Right kidney (tissue), 1 donor: ENCODE data around the gene ABI1.

ENCODE experiments used
- DNase-seq: peaks from one replicate; pipeline ENCODE4 v3.0.0-alpha.2; 2016

The ABI1 gene

GRCh38 chr10:26714415-26715136 lies 146.2 kb downstream of the ABI1 start:
- DNase-seq: no peak

GRCh38 chr10:26711324-26711723 lies 149.4 kb downstream of the ABI1 start:
- no peak for DNase-seq

GRCh38 chr10:26706936-26707335 lies 153.8 kb downstream of the ABI1 start:
- no peak for DNase-seq

GRCh38 chr10:26706206-26706605 lies 154.6 kb downstream of the ABI1 start:
- no peak for DNase-seq

GRCh38 chr10:26703974-26704373 lies 156.8 kb downstream of the ABI1 start:
- DNase-seq: no peak

- no peak for DNase-seq
These were observed 157.7 kb downstream of the ABI1 start for GRCh38 chr10:26703096-26703495.

DNA sequence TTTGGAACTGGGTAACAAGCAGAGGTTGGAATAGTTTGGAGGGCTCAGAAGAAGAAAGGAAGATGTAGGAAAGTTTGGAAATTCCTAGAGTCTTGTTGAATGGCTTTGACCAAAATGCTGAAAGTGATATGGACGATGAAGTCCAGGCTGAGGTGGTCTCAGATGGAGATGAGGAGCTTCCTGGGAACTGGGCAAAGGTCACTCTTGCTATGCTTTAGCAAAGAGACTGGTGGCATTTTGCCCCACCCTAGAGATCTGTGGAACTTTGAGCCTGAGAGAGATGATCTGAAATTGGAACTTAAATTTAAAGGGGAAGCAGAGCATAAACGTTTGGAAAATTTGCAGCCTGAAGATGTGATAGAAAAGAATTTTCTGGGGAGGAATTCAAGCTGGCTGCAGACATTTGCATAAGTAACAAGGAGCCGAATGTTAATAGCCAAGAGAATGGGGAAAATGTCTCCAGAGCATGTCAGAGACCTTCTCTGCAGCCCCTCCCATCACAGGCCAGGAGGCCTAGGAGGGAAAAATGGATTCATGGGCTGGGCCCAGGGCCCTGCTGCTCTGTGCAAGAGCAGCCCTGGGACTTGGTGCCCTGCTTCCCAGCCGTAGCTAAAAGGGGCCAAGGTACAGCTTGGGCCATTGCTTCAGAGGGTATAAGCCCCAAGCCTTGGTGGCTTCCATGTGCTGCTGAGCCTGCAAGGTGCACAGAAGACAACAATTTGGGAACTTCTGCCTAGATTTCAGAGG lies 159.7 kb downstream of the ABI1 start:
- DNase-seq: no peak

- DNase-seq: no peak
These were observed 161.1 kb downstream of the ABI1 start for GRCh38 chr10:26699631-26700030.

GRCh38 chr10:26698909-26699308 lies 161.8 kb downstream of the ABI1 start:
- no peak for DNase-seq

GRCh38 chr10:26697922-26698608 lies 162.7 kb downstream of the ABI1 start:
- peak; percentile 43 for DNase-seq

GRCh38 chr10:26697163-26697921 lies 163.4 kb downstream of the ABI1 start, which contains the start of gene PDSS1:
Gene PDSS1, plus strand, starts transcription at chr10:26697701. Its CDS starts 11 bp downstream, at chr10:26697712.
- peak; percentile 94 for DNase-seq

DNA sequence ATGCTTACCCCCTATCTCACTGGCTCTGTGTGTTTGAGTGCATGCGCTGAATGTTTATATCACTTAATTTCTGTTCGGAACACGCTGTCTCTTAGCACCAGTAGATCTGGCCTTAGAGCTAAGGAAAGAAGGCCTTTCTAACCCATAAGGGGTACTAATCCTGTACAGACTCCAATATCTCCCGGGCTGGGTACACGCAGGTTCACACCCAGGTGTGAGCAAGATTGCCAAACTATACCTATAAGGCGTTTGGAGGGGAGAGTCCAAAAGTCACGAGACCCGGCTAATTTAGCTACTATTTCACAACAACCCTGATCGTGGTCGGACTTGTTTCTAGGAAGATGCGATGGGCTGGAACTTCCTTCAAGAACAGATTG lies 164.0 kb downstream of the ABI1 start:
- no peak for DNase-seq
